K562 (cell line): ENCODE data around the gene FXYD4. TPM values are rescaled to one million over a fixed set of nuclear protein-coding genes. Genes with fewer than 3 reads are reported as not detected.
A peak's percentile ranks its signal among the peaks of the same experiment; 100 is the strongest.

Experiments
- BMI1 ChIP-seq: fragments of 150-350 bp; IDR thresholded peaks from 2 replicates; pipeline ENCODE4 v1.6.1; 2014; ENCODE audit warnings: low read length
- CCAR2 ChIP-seq: fragments of 200-400 bp; formaldehyde crosslinking; IDR thresholded peaks from 2 replicates; pipeline ENCODE4 v1.6.1; 2017; ENCODE audit warnings: mild to moderate bottlenecking, low read depth, low read length
- CREBBP ChIP-seq: IDR thresholded peaks from one replicate; pipeline ENCODE4 v1.6.1; 2012; ENCODE audit warnings: low read depth, mild to moderate bottlenecking, control low read depth, inconsistent platforms, low read length
- DEAF1 ChIP-seq: fragments of 450-650 bp; formaldehyde crosslinking; IDR thresholded peaks from 2 replicates; pipeline ENCODE4 v1.4.0; 2020; ENCODE audit warnings: mild to moderate bottlenecking, moderate library complexity
- EHMT2 ChIP-seq: fragments of 450-650 bp; IDR thresholded peaks from 2 replicates; pipeline ENCODE4 v1.6.1; 2018; ENCODE audit warnings: antibody characterized with exemption
- ELF2 ChIP-seq: fragments of 250-450 bp; sonication (Bioruptor Pico); IDR thresholded peaks from 2 replicates; pipeline ENCODE4 v1.5.0; 2021; ENCODE audit warnings: mild to moderate bottlenecking
- EWSR1 ChIP-seq: fragments of 450-650 bp; IDR thresholded peaks from 2 replicates; pipeline ENCODE4 v1.6.1; 2018; ENCODE audit warnings: borderline replicate concordance, mild to moderate bottlenecking, low read depth, moderate library complexity; ENCODE audit not compliant: partially characterized antibody
- FOXK2 ChIP-seq, 2 experiments: fragments of 450-650 bp; IDR thresholded peaks in 1 of 2; conservative IDR thresholded peaks in 1 of 2; 2 replicates each; pipeline ENCODE4 v1.6.1; 2016; ENCODE audit warnings: low read depth in 2 of 2, mild to moderate bottlenecking in 1 of 2
- HDAC3 ChIP-seq: fragments of 450-650 bp; IDR thresholded peaks from 2 replicates; pipeline ENCODE4 v1.6.1; 2018; ENCODE audit warnings: borderline replicate concordance, mild to moderate bottlenecking, moderate library complexity; ENCODE audit not compliant: partially characterized antibody
- KDM2B ChIP-seq: fragments of 250-450 bp; sonication (Bioruptor Pico); IDR thresholded peaks from 2 replicates; pipeline ENCODE4 v1.8.0; 2021; ENCODE audit warnings: mild to moderate bottlenecking, moderate library complexity
- KLF16 ChIP-seq: IDR thresholded peaks from 2 replicates; pipeline ENCODE4 v1.6.1; 2016; ENCODE audit warnings: antibody characterized with exemption
- LARP7 ChIP-seq: fragments of 450-650 bp; IDR thresholded peaks from 2 replicates; pipeline ENCODE4 v1.6.1; 2016
- MCM2 ChIP-seq: fragments of 450-650 bp; IDR thresholded peaks from 2 replicates; pipeline ENCODE4 v1.6.1; 2017; ENCODE audit warnings: low read depth, mild to moderate bottlenecking
- MITF ChIP-seq: IDR thresholded peaks from 2 replicates; pipeline ENCODE4 v1.6.1; 2014; ENCODE audit warnings: antibody characterized with exemption
- MTA2 ChIP-seq: fragments of 450-650 bp; IDR thresholded peaks from 2 replicates; pipeline ENCODE4 v1.6.1; 2016; ENCODE audit warnings: low read depth
- NR2F6 ChIP-seq: fragments of 450-650 bp; formaldehyde crosslinking; IDR thresholded peaks from 2 replicates; pipeline ENCODE4 v1.4.0; 2020; ENCODE audit warnings: mild to moderate bottlenecking
- PTBP1 ChIP-seq: fragments of 200-400 bp; formaldehyde crosslinking; IDR thresholded peaks from 2 replicates; pipeline ENCODE4 v1.6.1; 2017; ENCODE audit warnings: low read depth, low read length
- RAD21 ChIP-seq, 2 experiments: fragments of 250-450 bp in 1 of 2; fragments of 450-650 bp in 1 of 2; sonication (Bioruptor Pico) in 1 of 2; formaldehyde crosslinking in 1 of 2; IDR thresholded peaks in 1 of 2; conservative IDR thresholded peaks in 1 of 2; 2 replicates each; pipeline versions ENCODE4 v1.4.0 to v1.8.0; 2020 to 2022; ENCODE audit warnings: mild to moderate bottlenecking in 2 of 2, moderate library complexity in 1 of 2
- SMAD1 ChIP-seq: fragments of 150-350 bp; IDR thresholded peaks from 2 replicates; pipeline ENCODE4 v1.6.1; 2014; ENCODE audit warnings: low read length, low read depth; ENCODE audit not compliant: partially characterized antibody
- SMC3 ChIP-seq: conservative IDR thresholded peaks from 2 replicates; pipeline ENCODE4 v1.6.1; 2011; ENCODE audit warnings: low read depth, low read length, improper control_type of control experiment; ENCODE audit not compliant: insufficient read depth
- SNIP1 ChIP-seq: fragments of 450-650 bp; IDR thresholded peaks from 2 replicates; pipeline ENCODE4 v1.7.1; 2017; ENCODE audit warnings: low read depth, mild to moderate bottlenecking
- SRSF3 ChIP-seq: fragments of 200-400 bp; formaldehyde crosslinking; IDR thresholded peaks from 2 replicates; pipeline ENCODE4 v1.6.1; 2016; ENCODE audit warnings: mild to moderate bottlenecking, low read length, moderate library complexity; ENCODE audit not compliant: insufficient read depth
- ZFPM2 ChIP-seq: fragments of 250-450 bp; sonication (Bioruptor Pico); IDR thresholded peaks from 2 replicates; pipeline ENCODE4 v1.5.1; 2022; ENCODE audit warnings: mild to moderate bottlenecking
- ZNF431 ChIP-seq: sonication (generic); formaldehyde crosslinking; IDR thresholded peaks from 2 replicates; pipeline ENCODE4 v1.8.0; 2022; ENCODE audit warnings: mild to moderate bottlenecking, missing genetic modification reagents
- ZNF589 ChIP-seq: fragments of 200-800 bp; sonication (Bioruptor generic); IDR thresholded peaks from 2 replicates; pipeline ENCODE4 v1.6.1; 2016; ENCODE audit warnings: low read depth, missing genetic modification characterization, missing compliant biosample characterization
- ZNF696 ChIP-seq: fragments of 250-450 bp; sonication (Bioruptor Pico); conservative IDR thresholded peaks from 2 replicates; pipeline ENCODE4 v1.4.0; 2020; ENCODE audit warnings: mild to moderate bottlenecking, moderate library complexity
- ZNF699 ChIP-seq: fragments of 250-450 bp; sonication (Bioruptor Pico); IDR thresholded peaks from 2 replicates; pipeline ENCODE4 v1.8.0; 2021; ENCODE audit warnings: mild to moderate bottlenecking, moderate library complexity; ENCODE audit not compliant: insufficient replicate concordance
- polyA plus RNA-seq, 8 experiments: library from polyadenylated mRNA; depleted of rRNA in 4 of 8; stranded (reverse) in 5 of 8; unstranded in 3 of 8; fragments of >200 nt; fragmentation: Nextera tagmentation in 2 of 8; fragmentation: Illumina TruSeq in 1 of 8; extraction: Ambion mirVana in 2 of 8; extraction: Trizol in 1 of 8; gene quantifications; 2 replicates each; pipeline versions ENCODE4 v1.2.1 to v1.2.3, GENCODE V29; 2011 to 2014; ENCODE audit warnings: inconsistent platforms in 1 of 8, missing spikeins in 1 of 8
- total RNA-seq, 7 experiments: library from RNA; depleted of rRNA in 6 of 7; stranded (reverse); fragments of >200 nt in 6 of 7; fragmentation: Illumina TruSeq in 2 of 7; extraction: Trizol in 2 of 7; gene quantifications; 2 replicates each; pipeline versions ENCODE4 v1.2.1 to v1.2.3, GENCODE V29; 2011 to 2021; ENCODE audit warnings: low replicate concordance in 1 of 7

The FXYD4 gene
- total and polyA plus RNA-seq, 9 of the 15 experiments (the other 6 are each of a cell fraction or from before 2014, with no cell fraction given) = not detected

GRCh38 chr10:43409385-43410109 lies 38.1 kb downstream of the FXYD4 start (continued):
- TF ChIP-seq SMC3 (no peak), HDAC3 (no peak), MCM2 (no peak), MITF (no peak), SNIP1 (no peak), FOXK2 (conservative IDR thresholded peaks at IDR 0.05 in 1 of 2, IDR thresholded peaks at IDR 0.05 in 1 of 2; ENCODE audit: low read depth in 2 of 2) (no peak), CREBBP (no peak), SRSF3 (no peak), CCAR2 (no peak), RAD21 (CRISPR knock-in tag; conservative IDR thresholded peaks at IDR 0.05 in 1 of 2, IDR thresholded peaks at IDR 0.05 in 1 of 2) (0 out of 4 replicates have a peak, but pooled peaks of 1 of the 2 experiments have one; percentile 23), ZNF431 (no peak), EHMT2 (no peak), KDM2B (no peak), ZNF589 (no peak), BMI1 (no peak), SMAD1 (no peak), ZFPM2 (CRISPR knock-in tag) (0 out of 2 replicates have a peak, but pooled peaks have one; percentile 50), ELF2 (CRISPR knock-in tag) (no peak), PTBP1 (no peak), DEAF1 (CRISPR knock-in tag) (no peak), KLF16 (no peak), LARP7 (no peak), MTA2 (no peak), EWSR1 (no peak), ZNF696 (CRISPR knock-in tag) (no peak), NR2F6 (CRISPR knock-in tag) (no peak; the same call in 1 of the 2 replicates), ZNF699 (CRISPR knock-in tag) (no peak)
